Measurements from ENCODE around the gene SEC14L3. TPM values are rescaled to one million over a fixed set of nuclear protein-coding genes. Genes with fewer than 3 reads are reported as not detected.

Gene SEC14L3
- total RNA-seq, 2 donors from 2014 or later, result not detected

- H3K27me3 Mint-ChIP-seq, result no peaks in the 10 kb centered on the region
- peak overlapping the region; percentile 95 to 98 for H3K27ac Mint-ChIP-seq
- peak; percentile 16 for DNase-seq (ENCODE audit: low spot score)
- H3K36me3 Mint-ChIP-seq, result no peaks in the 10 kb centered on the region
- ATAC-seq, result no peak
- peaks cover 39 to 42% of the 10 kb centered on the region in 2 donors for H3K4me1 Mint-ChIP-seq (ENCODE audit: low read depth in 2 of 2)
- peak overlapping the region; percentile 98 for H3K4me3 Mint-ChIP-seq
- no peaks in the 10 kb centered on the region for H3K9me3 Mint-ChIP-seq
Observed at GRCh38 chr22:30421695-30422480, 49.9 kb downstream of the SEC14L3 start.

GRCh38 chr22:30420347-30421125 lies 51.3 kb downstream of the SEC14L3 start:
- Mint-ChIP-seq H3K9me3 (no peaks in the 10 kb centered on the region), H3K4me1 (ENCODE audit: low read depth in 2 of 2) (peaks cover 29 to 31% of the 10 kb centered on the region in 2 donors), H3K27me3 (no peaks in the 10 kb centered on the region), H3K4me3 (no peak overlapping the region), H3K27ac (peak overlapping the region in 1 of 2 donors; percentile 15), H3K36me3 (no peaks in the 10 kb centered on the region)
- DNase-seq (ENCODE audit: low spot score), result no peak
- ATAC-seq, result no peak

GRCh38 chr22:30416837-30417236 lies 55.0 kb downstream of the SEC14L3 start:
- peaks cover under 1 to 4% of the 10 kb centered on the region in 2 donors for H3K4me1 Mint-ChIP-seq (ENCODE audit: low read depth in 2 of 2)
- H3K36me3 Mint-ChIP-seq, result no peaks in the 10 kb centered on the region
- no peaks in the 10 kb centered on the region for H3K9me3 Mint-ChIP-seq
- no peak for DNase-seq (ENCODE audit: low spot score)
- H3K27ac Mint-ChIP-seq, result no peak overlapping the region
- no peak for ATAC-seq
- no peak overlapping the region for H3K4me3 Mint-ChIP-seq
- H3K27me3 Mint-ChIP-seq, result no peaks in the 10 kb centered on the region

GRCh38 chr22:30416403-30416802 lies 55.4 kb downstream of the SEC14L3 start:
- no peaks in the 10 kb centered on the region for H3K27me3 Mint-ChIP-seq
- no peak for ATAC-seq
- peaks cover 0 to 2% of the 10 kb centered on the region in 2 donors for H3K4me1 Mint-ChIP-seq (ENCODE audit: low read depth in 2 of 2)
- H3K27ac Mint-ChIP-seq, result no peak overlapping the region
- H3K9me3 Mint-ChIP-seq, result no peaks in the 10 kb centered on the region
- H3K36me3 Mint-ChIP-seq, result no peaks in the 10 kb centered on the region
- DNase-seq (ENCODE audit: low spot score), result no peak
- H3K4me3 Mint-ChIP-seq, result no peak overlapping the region

- H3K4me3 Mint-ChIP-seq, result no peak overlapping the region
- H3K36me3 Mint-ChIP-seq, result no peaks in the 10 kb centered on the region
- no peak for DNase-seq (ENCODE audit: low spot score)
- no peaks in the 10 kb centered on the region for H3K27me3 Mint-ChIP-seq
- no peaks in the 10 kb centered on the region for H3K9me3 Mint-ChIP-seq
- ATAC-seq, result no peak
- H3K27ac Mint-ChIP-seq, result no peak overlapping the region
- no peaks in the 10 kb centered on the region for H3K4me1 Mint-ChIP-seq (ENCODE audit: low read depth in 2 of 2)
Observed at GRCh38 chr22:30414525-30415047, 57.2 kb downstream of the SEC14L3 start.

- H3K27me3 Mint-ChIP-seq, result no peaks in the 10 kb centered on the region
- ATAC-seq (no peak), DNase-seq (ENCODE audit: low spot score) (no peak)
- H3K27ac Mint-ChIP-seq, result no peak overlapping the region
- no peaks in the 10 kb centered on the region for H3K4me1 Mint-ChIP-seq (ENCODE audit: low read depth in 2 of 2)
- no peaks in the 10 kb centered on the region for H3K36me3 Mint-ChIP-seq
- H3K9me3 Mint-ChIP-seq, result no peaks in the 10 kb centered on the region
- no peak overlapping the region for H3K4me3 Mint-ChIP-seq
Observed at GRCh38 chr22:30413745-30414524, 57.9 kb downstream of the SEC14L3 start.

- no peaks in the 10 kb centered on the region for H3K27me3 Mint-ChIP-seq
- H3K4me3 Mint-ChIP-seq, result no peak overlapping the region
- no peaks in the 10 kb centered on the region for H3K36me3 Mint-ChIP-seq
- no peak for DNase-seq (ENCODE audit: low spot score)
- no peak for ATAC-seq
- H3K27ac Mint-ChIP-seq, result no peak overlapping the region
- no peaks in the 10 kb centered on the region for H3K4me1 Mint-ChIP-seq (ENCODE audit: low read depth in 2 of 2)
- H3K9me3 Mint-ChIP-seq, result no peaks in the 10 kb centered on the region
Observed at GRCh38 chr22:30413001-30413400, 58.8 kb downstream of the SEC14L3 start.

GRCh38 chr22:30411780-30412179 lies 60.0 kb downstream of the SEC14L3 start:
- ATAC-seq (no peak), DNase-seq (ENCODE audit: low spot score) (no peak)
- H3K4me3 Mint-ChIP-seq, result no peak overlapping the region
- H3K27me3 Mint-ChIP-seq, result no peaks in the 10 kb centered on the region
- no peaks in the 10 kb centered on the region for H3K9me3 Mint-ChIP-seq
- H3K36me3 Mint-ChIP-seq, result no peaks in the 10 kb centered on the region
- H3K27ac Mint-ChIP-seq, result no peak overlapping the region
- H3K4me1 Mint-ChIP-seq (ENCODE audit: low read depth in 2 of 2), result no peaks in the 10 kb centered on the region

Other genes with a start within 250 kb of the SEC14L3 start
- 100 to 1,000 TPM in 1 of 2 donors, 10 to 100 TPM in 1; 63.3 to 125 TPM for gene LIF, start 225.3 kb downstream of the SEC14L3 start, total RNA-seq
- gene OSM, start 205.2 kb downstream of the SEC14L3 start, total RNA-seq, result 10 to 100 TPM; 15.5 to 38.7 TPM
- gene CASTOR1, start 182.5 kb downstream of the SEC14L3 start, total RNA-seq, result 1 to 10 TPM; 4.0 to 4.4 TPM
- 10 to 100 TPM; 13.9 to 28.3 TPM for gene TBC1D10A, start 145.1 kb downstream of the SEC14L3 start, total RNA-seq
- gene SF3A1, start 115.1 kb downstream of the SEC14L3 start, total RNA-seq, result 100 to 1,000 TPM; 225 to 301 TPM
- gene CCDC157, start 115.0 kb downstream of the SEC14L3 start, total RNA-seq, result 1 to 10 TPM; 3.3 to 6.8 TPM
- gene RNF215, start 84.6 kb downstream of the SEC14L3 start, total RNA-seq, result 1 to 10 TPM; 5.2 to 7.4 TPM
- gene SEC14L2, start 75.0 kb downstream of the SEC14L3 start, total RNA-seq, result 1 to 10 TPM in 1 of 2 donors, under 1 TPM in 1; 0.40 to 1.3 TPM
- gene MTFP1, start 46.2 kb downstream of the SEC14L3 start, total RNA-seq, result 10 to 100 TPM; 58.7 to 67.4 TPM
- gene SEC14L4, start 33.7 kb upstream of the SEC14L3 start, total RNA-seq, result not detected
- gene SEC14L6, start 74.7 kb upstream of the SEC14L3 start, total RNA-seq, result not detected
- not detected for gene GAL3ST1, start 102.6 kb upstream of the SEC14L3 start, total RNA-seq
- gene PES1, start 119.9 kb upstream of the SEC14L3 start, total RNA-seq, result 100 to 1,000 TPM in 1 of 2 donors, 10 to 100 TPM in 1; 94.5 to 173 TPM
- gene TCN2, start 135.2 kb upstream of the SEC14L3 start, total RNA-seq, result under 1 TPM in 1 of 2 donors, not detected in 1; 0.19 TPM
- gene SLC35E4, start 163.8 kb upstream of the SEC14L3 start, total RNA-seq, result 1 to 10 TPM; 3.4 to 6.8 TPM
- 1 to 10 TPM; 7.1 to 7.7 TPM for gene DUSP18, start 195.9 kb upstream of the SEC14L3 start, total RNA-seq
- 1 to 10 TPM in 1 of 2 donors, under 1 TPM in 1; 0.14 to 1.7 TPM for gene OSBP2, start 222.9 kb upstream of the SEC14L3 start, total RNA-seq